22Rv1 (cell line): ENCODE measurements around the gene SLC11A1.

Experiments
- CTCF ChIP-seq: fragments of 450-650 bp; IDR thresholded peaks from 2 replicates; pipeline ENCODE4 v1.5.1; 2017; ENCODE audit warnings: mild to moderate bottlenecking
- ZFX ChIP-seq: fragments of 450-650 bp; IDR thresholded peaks from 2 replicates; pipeline ENCODE4 v1.6.1; 2017; ENCODE audit warnings: antibody characterized with exemption, borderline replicate concordance

- TF ChIP-seq CTCF, result no peak
- no peak for TF ChIP-seq ZFX
Measured at GRCh38 chr2:218366621-218367414, 15.3 kb upstream of the SLC11A1 start.
